ENCODE measurements around the gene MYO1E.

DNA sequence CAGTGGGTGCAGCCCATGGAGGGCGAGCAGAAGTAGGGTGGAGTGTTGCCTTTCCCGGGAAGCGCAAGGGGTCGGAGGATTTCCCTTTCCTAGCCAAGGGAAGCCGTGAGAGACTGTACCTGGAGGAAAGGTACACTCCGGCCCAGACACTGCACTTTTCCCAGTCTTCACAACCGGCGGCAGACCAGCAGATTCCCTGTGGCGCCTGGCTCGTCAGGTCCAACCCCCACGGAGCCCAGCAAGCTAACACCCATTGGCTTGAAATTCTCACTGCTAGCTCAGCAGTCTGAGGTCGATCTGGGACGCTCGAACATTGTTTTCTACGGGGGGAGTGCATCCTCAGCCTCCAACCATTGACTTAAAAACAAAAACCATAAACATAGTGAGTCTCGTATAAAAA lies 241.2 kb downstream of the MYO1E start:
- TF ChIP-seq, protein P1, sequence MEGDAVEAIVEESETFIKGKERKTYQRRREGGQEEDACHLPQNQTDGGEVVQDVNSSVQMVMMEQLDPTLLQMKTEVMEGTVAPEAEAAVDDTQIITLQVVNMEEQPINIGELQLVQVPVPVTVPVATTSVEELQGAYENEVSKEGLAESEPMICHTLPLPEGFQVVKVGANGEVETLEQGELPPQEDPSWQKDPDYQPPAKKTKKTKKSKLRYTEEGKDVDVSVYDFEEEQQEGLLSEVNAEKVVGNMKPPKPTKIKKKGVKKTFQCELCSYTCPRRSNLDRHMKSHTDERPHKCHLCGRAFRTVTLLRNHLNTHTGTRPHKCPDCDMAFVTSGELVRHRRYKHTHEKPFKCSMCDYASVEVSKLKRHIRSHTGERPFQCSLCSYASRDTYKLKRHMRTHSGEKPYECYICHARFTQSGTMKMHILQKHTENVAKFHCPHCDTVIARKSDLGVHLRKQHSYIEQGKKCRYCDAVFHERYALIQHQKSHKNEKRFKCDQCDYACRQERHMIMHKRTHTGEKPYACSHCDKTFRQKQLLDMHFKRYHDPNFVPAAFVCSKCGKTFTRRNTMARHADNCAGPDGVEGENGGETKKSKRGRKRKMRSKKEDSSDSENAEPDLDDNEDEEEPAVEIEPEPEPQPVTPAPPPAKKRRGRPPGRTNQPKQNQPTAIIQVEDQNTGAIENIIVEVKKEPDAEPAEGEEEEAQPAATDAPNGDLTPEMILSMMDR (IDR thresholded peaks at IDR 0.05; ENCODE audit: insufficient read depth, low read length, poor library complexity, severe bottlenecking): no peak
- no peak for TF ChIP-seq EZH2phosphoT487 (conservative IDR thresholded peaks at IDR 0.05; ENCODE audit: low read length)
